OCI-LY1 (cell line): Measurements from ENCODE around the gene DMD.

Source experiments
- EZH2 ChIP-seq: fragments of 200-600 bp; sonication (generic), shearing (Covaris generic); IDR thresholded peaks from 2 replicates; pipeline ENCODE4 v1.8.0; 2017; ENCODE audit warnings: borderline replicate concordance, mixed run types, mild to moderate bottlenecking, antibody characterized with exemption, low read length, moderate library complexity, mixed read lengths
- TF ChIP-seq, protein P1 (sequence below): fragments of 200-600 bp; sonication (generic), shearing (Covaris generic); IDR thresholded peaks from 2 replicates; pipeline ENCODE4 v1.5.1; 2017; ENCODE audit warnings: mild to moderate bottlenecking, antibody characterized with exemption, low read length, moderate library complexity, mixed read lengths

DNA sequence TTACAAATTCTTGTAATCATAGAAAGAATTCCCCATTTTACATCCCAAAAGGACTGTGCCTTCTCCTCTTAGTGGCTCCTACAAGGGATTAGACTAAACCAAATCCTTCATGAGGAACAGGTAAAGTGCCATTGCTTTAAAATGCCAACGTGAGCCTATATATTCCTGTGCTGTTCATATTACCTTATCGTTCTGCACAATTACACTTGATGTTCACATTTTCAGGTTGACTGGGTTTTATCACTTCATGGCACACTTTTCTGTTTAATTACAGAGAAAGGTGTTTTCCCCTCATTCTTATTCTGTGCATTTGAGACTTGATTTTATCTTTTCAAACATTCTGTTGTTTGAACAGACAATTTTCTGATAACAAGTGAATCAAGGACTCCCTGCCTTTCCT is 1493.9 kb downstream of the DMD start:
- TF ChIP-seq EZH2, result no peak
- TF ChIP-seq, protein P1, sequence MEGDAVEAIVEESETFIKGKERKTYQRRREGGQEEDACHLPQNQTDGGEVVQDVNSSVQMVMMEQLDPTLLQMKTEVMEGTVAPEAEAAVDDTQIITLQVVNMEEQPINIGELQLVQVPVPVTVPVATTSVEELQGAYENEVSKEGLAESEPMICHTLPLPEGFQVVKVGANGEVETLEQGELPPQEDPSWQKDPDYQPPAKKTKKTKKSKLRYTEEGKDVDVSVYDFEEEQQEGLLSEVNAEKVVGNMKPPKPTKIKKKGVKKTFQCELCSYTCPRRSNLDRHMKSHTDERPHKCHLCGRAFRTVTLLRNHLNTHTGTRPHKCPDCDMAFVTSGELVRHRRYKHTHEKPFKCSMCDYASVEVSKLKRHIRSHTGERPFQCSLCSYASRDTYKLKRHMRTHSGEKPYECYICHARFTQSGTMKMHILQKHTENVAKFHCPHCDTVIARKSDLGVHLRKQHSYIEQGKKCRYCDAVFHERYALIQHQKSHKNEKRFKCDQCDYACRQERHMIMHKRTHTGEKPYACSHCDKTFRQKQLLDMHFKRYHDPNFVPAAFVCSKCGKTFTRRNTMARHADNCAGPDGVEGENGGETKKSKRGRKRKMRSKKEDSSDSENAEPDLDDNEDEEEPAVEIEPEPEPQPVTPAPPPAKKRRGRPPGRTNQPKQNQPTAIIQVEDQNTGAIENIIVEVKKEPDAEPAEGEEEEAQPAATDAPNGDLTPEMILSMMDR, result no peak
